AG08395 (cell line): ENCODE measurements around the gene SLC2A6.

Experiments
- DNase-seq: peaks from one replicate; pipeline ENCODE4 v3.0.0; 2012; ENCODE audit warnings: mixed read lengths, low spot score

SLC2A6 gene

DNA sequence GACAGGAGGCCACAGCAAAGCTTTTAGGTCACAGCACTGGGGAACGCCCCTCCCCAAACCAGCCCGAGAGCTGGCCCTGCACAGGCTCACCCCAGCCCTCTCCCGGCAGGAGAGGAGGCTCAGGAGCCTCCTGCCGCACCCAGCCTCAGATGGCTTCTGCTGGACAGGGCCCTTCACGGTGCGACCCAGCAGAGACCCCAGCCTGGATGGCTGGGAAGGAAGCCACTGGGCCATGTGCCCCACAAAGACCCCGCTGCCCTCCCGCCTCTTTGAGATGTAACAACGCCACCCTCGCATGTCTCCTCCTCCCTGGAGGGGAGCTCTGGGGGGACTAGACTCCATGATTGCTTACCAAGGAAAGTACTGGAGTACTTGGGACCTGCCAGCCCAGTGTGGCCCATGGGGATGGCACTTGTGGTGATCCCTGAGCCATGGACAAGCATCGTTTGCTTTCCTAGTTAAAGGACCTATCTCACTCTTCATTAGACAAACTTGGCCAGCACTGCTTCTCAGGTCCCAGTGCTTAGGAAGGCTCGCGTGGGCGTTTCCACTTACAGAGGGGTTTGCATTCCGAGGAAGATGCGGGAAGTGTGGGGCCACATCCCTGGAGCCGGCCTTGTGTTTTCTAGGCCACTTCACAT lies 36.8 kb upstream of the SLC2A6 start:
- DNase-seq: no peak

- no peak for DNase-seq
Measured at GRCh38 chr9:133515240-133515610, 36.3 kb upstream of the SLC2A6 start.

DNA sequence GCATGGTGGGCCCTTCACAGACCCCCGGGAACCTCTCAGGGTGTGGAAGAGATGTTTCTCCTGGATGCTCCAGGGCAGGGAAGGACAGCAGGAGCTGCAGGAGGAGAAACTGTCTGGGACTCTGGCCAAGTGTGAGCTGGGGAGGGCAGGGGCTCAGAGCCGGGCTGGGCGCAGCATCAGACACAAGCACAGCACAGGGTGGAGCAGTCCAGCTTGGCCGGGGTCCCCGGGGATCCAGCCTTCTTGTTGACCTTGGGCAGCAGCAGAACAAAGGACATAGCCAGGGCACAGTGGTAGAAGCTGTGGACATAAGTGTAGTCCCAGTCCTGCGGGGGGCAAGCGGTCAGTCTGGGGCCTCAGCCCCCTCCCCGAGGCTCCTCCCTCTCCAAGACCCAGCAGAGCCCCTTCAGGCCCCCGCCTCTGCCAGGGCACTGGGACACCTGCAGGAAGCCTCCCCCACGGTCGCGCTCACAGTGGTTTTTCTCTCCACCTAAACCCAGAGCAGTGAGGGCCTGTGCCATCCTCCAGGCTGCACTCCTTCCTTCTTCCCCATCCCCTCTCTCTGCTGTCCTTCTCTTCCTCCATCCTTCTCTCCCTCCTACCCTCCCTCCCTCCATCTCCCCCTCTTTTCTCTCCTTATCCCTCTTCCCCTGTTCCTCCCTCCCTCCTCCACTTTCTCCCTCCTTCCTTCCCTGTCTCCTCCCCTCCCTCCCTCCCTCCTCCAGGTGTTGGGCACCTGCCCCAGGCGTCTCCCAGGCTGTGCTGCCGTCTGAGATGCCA lies 35.8 kb upstream of the SLC2A6 start:
- no peak for DNase-seq

- DNase-seq: no peak
Measured at GRCh38 chr9:133513214-133514100, 34.6 kb upstream of the SLC2A6 start.

DNA sequence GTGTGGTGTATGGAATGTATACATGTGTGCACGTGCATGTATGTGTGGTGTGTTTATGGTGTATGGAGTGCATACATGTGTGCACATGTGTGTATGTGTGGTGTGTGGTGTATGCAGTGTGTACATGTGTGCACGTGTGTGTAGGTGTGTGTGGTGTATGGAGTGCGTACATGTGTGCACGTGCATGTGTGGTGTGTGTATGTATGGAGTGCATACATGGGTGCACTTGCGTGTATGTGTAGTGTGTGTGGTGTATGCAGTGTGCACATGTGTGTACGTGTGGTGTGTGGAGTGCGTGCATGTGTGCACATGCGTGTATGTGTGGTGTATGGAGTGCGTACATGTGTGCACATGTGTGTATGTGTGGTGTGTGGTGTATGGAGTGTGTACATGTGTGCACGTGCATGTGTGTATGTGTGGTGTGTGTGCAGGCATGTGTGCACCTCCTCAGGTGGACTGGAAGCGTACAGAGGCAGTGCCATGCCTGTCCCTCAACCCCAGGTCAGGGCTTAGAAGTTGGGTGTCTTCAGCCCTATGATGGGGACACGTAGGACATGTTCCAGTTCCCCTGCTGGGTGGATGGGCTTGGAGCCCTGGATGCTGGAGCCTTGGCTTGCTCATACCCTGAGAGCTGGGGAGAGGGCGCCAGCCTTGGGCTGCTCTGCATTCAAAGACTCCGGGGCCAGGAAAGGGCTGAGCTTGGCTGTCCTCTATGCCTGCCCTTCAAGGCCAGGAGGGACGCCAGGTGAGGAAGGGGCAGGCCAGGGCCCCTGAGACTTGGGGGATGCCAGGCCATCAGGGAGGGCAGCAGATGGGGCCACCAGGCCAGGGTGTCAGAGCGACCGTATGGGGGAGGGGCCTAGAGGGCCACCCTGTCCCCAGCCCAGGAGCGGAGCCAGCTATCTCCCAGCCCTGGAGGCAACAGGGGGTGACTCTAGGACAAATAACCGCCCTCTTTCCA lies 33.6 kb upstream of the SLC2A6 start:
- DNase-seq: no peak

- DNase-seq: no peak
Measured at GRCh38 chr9:133511607-133512006, 32.7 kb upstream of the SLC2A6 start.

- DNase-seq: no peak
Measured at GRCh38 chr9:133510926-133511505, 32.1 kb upstream of the SLC2A6 start.

DNA sequence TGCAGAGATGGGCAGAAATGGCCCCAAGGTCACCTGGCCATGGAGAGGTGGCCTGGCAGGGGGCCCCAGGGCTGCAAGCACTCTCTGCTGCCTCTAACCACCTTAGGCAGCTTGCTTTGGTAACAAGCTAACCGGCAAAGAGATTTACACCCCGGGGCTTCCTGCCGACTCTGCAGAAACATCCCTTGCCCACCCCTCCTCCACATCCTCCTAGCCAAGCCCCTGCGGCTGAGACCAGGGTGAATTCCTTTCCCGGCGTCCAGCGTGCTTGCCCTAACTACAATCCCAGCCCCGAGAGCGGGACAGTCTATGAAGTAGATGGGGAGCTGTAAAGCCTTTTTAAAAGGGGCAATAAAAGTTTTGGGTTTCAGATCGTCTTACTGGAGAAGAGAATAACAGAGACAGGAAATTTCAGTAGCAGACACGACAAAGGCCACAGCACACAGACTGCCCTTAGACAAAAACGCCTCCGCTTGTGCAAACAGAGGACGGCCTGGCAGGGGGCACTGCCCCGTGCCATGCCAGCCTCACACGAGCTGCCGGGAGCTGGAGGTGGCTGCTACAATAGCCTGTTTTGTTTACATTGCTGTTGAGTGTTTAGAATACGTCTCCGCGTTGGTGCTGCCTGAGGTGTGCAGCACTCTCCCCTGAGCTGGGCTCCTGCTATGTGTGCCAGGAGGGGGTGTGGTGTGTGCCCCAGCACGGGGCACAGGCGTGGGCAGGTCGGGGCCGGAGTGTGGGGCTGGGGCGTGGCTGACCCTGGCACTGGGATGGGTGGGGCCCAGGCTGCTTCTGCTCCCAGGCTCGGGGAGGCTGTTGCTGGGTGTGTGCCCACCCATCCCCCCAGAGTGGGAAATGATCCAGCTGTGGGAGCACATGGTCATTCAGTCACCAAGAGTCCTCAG lies 30.5 kb upstream of the SLC2A6 start:
- DNase-seq: peak; percentile 11

DNA sequence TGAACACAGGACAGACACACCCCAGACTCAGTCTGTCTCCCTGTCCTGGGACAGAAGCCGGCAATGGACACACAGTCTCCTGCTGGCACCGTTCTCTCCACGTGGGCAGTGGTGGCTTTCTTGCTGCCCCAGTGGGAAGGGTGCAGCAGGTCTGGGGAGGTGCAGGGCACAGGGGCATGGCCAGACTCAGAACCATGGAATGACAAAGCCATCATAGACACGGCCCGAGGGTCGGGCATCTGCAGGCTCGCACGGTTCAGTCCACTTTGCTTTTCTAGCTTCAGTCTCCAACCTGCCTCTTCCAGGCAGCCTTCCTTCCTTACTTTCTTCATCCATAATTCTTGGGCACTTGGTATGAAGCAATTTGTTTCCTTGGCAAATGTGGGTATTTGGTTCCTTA lies 29.1 kb upstream of the SLC2A6 start:
- no peak for DNase-seq

- DNase-seq: no peak
Measured at GRCh38 chr9:133507246-133507965, 28.5 kb upstream of the SLC2A6 start.

DNA sequence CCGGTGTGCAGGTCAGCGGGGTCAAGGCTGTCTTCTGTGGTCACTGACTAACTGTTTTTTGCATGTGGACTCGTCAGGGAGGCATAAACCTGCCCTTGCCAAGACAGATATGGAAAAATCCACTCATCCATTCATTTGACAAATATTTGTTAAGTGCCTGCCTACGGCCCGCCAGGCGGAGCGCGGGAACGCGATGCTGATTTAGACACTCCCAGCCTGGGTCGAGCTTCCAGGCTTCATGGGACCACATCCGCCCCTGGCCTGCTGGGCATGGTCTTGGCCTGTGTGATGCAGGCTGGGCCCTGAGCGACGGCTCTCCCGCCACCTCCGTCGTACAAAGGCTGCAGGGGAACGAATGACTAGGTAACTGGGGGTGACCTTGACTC lies 27.7 kb upstream of the SLC2A6 start:
- DNase-seq: peak; percentile 96

DNA sequence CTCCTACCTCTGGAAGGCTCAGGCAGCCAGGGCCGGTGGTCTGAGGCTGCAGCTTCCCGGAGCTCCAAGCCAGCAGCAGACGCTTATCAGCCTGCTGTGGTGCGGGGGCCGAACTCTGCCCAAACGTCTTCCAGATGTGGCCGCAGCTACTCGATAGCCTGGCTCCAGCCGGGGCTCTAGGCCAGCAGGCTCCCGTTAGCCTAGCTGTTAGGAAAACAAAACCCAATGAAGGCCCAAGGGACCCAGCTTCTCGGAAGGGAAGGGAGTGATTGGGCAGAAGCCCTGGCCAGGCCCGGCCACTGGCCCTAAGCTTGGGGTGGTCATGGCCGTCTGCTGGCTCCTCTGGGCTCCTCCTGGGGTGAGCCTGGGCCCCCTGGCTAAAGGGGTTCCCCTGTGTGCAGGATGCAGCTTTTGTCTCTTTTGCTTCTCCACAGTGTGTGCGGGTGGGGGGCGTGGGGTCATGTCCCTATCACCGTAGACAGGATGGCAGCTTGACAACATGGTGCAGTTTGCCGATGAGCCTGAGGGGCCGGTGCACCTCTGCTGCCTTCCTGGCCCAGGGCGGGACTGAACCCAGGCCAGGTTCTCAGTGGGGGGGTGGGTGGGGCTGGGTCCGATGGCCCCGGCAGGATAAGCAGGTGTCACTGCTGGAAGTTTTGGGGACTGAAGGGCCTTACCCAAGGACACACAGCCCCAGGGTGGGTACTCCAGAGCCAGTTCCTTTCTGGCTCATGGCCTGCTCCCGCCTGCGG lies 27.2 kb upstream of the SLC2A6 start:
- peak; percentile 78 for DNase-seq

DNA sequence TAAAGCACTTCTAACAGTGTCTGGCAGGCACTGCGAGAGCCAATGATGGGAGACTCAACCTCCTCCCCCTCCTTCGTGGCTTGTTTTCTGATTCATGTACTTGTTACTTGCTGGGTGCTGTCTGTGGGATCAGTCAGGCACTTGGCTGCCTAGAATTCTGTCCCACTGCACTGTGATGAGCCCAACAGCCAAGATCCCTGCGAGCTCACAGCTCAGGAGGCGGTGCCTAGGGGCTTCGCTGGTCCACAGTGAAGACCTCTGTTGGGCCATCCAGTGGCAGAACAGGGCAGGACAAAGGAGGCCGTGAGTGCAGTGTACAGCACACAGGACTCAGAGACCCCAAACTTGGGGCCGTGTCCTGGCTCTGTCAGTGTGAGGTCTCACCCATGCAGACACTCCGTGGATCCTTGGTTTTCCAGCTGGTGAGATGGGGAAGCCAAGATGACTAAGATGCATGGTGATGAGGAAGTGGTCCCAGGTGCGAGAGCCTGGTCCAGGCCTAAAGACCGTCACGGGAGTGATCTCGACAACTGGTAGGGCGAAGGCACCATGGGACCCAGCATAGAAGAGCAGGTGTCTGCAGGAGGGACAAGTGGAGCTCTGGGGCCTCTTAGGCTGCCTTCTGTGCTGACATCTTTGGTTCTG lies 26.4 kb upstream of the SLC2A6 start:
- DNase-seq: peak; percentile 34

GRCh38 chr9:133502112-133502511 lies 23.2 kb upstream of the SLC2A6 start:
- DNase-seq: no peak

GRCh38 chr9:133499892-133500270 lies 21.0 kb upstream of the SLC2A6 start:
- DNase-seq: no peak

DNA sequence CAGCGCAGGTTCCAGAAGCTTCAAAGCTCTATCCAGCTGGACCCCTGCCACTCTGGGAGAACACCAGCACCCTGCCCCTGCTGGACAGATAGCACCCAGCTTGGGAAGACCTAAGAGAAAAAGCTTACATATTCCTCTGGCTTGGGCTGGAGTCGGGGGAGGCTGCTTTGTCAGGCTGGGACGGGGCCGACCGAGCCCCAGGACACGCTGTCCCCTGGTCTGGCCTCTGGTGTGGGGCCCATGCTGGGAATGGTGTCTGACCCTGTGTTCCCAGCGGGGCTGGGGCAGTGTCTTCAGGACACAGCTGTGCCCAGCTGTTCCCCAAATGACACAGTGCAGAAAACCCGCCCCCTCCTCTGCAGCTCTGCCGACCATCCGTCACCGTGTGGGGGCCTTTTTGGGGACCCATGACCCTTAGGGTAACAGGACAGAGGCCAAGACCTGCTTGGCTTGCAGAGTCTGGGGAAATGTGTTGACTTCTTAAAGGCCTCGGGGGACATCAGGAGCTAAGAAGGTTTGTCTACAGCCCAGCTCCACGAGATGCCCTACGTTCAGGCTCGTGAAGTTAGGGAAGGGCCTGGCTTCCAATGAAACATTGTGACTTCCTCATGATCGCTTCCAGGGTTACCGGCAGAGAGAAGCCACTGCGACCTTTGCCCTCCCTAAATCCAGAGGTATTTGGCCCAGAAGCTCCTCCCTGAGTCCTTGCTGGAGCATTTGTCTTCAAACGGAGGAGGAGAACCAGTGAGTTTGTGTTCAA lies 20.4 kb upstream of the SLC2A6 start:
- no peak for DNase-seq
